ENCODE data around the gene RAB8A. TPM values are rescaled to one million over a fixed set of nuclear protein-coding genes. Genes with fewer than 3 reads are reported as not detected.

Gene RAB8A
- total RNA-seq (2014; rRNA removed; shearing (Covaris generic)), result 59.3 and 63.3 TPM in 2 replicates

- peak within 1 kb of the TSS; percentile 93 for H3K4me3 ChIP-seq (ENCODE audit: insufficient read depth, low read depth, low read length)
- H3K36me3 ChIP-seq (replicated peaks; ENCODE audit: control insufficient read depth, insufficient read depth, low read length), result peaks cover 4% of the 10 kb centered on the region
- DNase-seq, result peak; percentile 100
- no peaks in the 10 kb centered on the region for H3K27me3 ChIP-seq (ENCODE audit: control insufficient read depth, insufficient read depth, low read length)
These were observed at the start of gene RAB8A for GRCh38 chr19:16111160-16111908. TSS of gene RAB8A (plus strand) at chr19:16111889. CDS start at chr19:16111902, 13 bp downstream.

GRCh38 chr19:16061943-16062342 is 49.7 kb upstream of the RAB8A start:
- no peak for DNase-seq
- H3K4me3 ChIP-seq (ENCODE audit: insufficient read depth, low read depth, low read length), result no peak overlapping the region
- no peaks in the 10 kb centered on the region for H3K36me3 ChIP-seq (replicated peaks; ENCODE audit: control insufficient read depth, insufficient read depth, low read length)
- no peaks in the 10 kb centered on the region for H3K27me3 ChIP-seq (ENCODE audit: control insufficient read depth, insufficient read depth, low read length)

- H3K27me3 ChIP-seq (ENCODE audit: control insufficient read depth, insufficient read depth, low read length), result no peaks in the 10 kb centered on the region
- peak; percentile 85 for DNase-seq
- no peak overlapping the region for H3K4me3 ChIP-seq (ENCODE audit: insufficient read depth, low read depth, low read length)
- H3K36me3 ChIP-seq (replicated peaks; ENCODE audit: control insufficient read depth, insufficient read depth, low read length), result no peaks in the 10 kb centered on the region
These were observed 48.9 kb upstream of the RAB8A start for GRCh38 chr19:16062789-16063188.

GRCh38 chr19:16064209-16064889 is 47.3 kb upstream of the RAB8A start:
- DNase-seq, result no peak
- H3K4me3 ChIP-seq (ENCODE audit: insufficient read depth, low read depth, low read length), result no peak overlapping the region
- no peaks in the 10 kb centered on the region for H3K36me3 ChIP-seq (replicated peaks; ENCODE audit: control insufficient read depth, insufficient read depth, low read length)
- no peaks in the 10 kb centered on the region for H3K27me3 ChIP-seq (ENCODE audit: control insufficient read depth, insufficient read depth, low read length)

- no peak for DNase-seq
- Histone ChIP-seq H3K36me3 (replicated peaks; ENCODE audit: control insufficient read depth, insufficient read depth, low read length) (no peaks in the 10 kb centered on the region), H3K4me3 (ENCODE audit: insufficient read depth, low read depth, low read length) (no peak overlapping the region), H3K27me3 (ENCODE audit: control insufficient read depth, insufficient read depth, low read length) (no peaks in the 10 kb centered on the region)
These were observed 45.0 kb upstream of the RAB8A start for GRCh38 chr19:16066611-16067104.

- DNase-seq, result peak; percentile 64
- no peaks in the 10 kb centered on the region for H3K27me3 ChIP-seq (ENCODE audit: control insufficient read depth, insufficient read depth, low read length)
- no peak overlapping the region for H3K4me3 ChIP-seq (ENCODE audit: insufficient read depth, low read depth, low read length)
- H3K36me3 ChIP-seq (replicated peaks; ENCODE audit: control insufficient read depth, insufficient read depth, low read length), result no peaks in the 10 kb centered on the region
These were observed 44.3 kb upstream of the RAB8A start for GRCh38 chr19:16067205-16067938.

- DNase-seq, result no peak
- H3K4me3 ChIP-seq (ENCODE audit: insufficient read depth, low read depth, low read length), result no peak overlapping the region
- no peaks in the 10 kb centered on the region for H3K27me3 ChIP-seq (ENCODE audit: control insufficient read depth, insufficient read depth, low read length)
- no peaks in the 10 kb centered on the region for H3K36me3 ChIP-seq (replicated peaks; ENCODE audit: control insufficient read depth, insufficient read depth, low read length)
These were observed 42.9 kb upstream of the RAB8A start for GRCh38 chr19:16068696-16069259.

- DNase-seq, result no peak
- no peaks in the 10 kb centered on the region for H3K36me3 ChIP-seq (replicated peaks; ENCODE audit: control insufficient read depth, insufficient read depth, low read length)
- no peak overlapping the region for H3K4me3 ChIP-seq (ENCODE audit: insufficient read depth, low read depth, low read length)
- H3K27me3 ChIP-seq (ENCODE audit: control insufficient read depth, insufficient read depth, low read length), result no peaks in the 10 kb centered on the region
These were observed 41.8 kb upstream of the RAB8A start for GRCh38 chr19:16069813-16070365.

- Histone ChIP-seq H3K27me3 (ENCODE audit: control insufficient read depth, insufficient read depth, low read length) (no peaks in the 10 kb centered on the region), H3K4me3 (ENCODE audit: insufficient read depth, low read depth, low read length) (no peak overlapping the region), H3K36me3 (replicated peaks; ENCODE audit: control insufficient read depth, insufficient read depth, low read length) (no peaks in the 10 kb centered on the region)
- no peak for DNase-seq
These were observed 41.2 kb upstream of the RAB8A start for GRCh38 chr19:16070366-16070990.

- no peak for DNase-seq
- no peaks in the 10 kb centered on the region for H3K36me3 ChIP-seq (replicated peaks; ENCODE audit: control insufficient read depth, insufficient read depth, low read length)
- H3K4me3 ChIP-seq (ENCODE audit: insufficient read depth, low read depth, low read length), result no peak overlapping the region
- H3K27me3 ChIP-seq (ENCODE audit: control insufficient read depth, insufficient read depth, low read length), result no peaks in the 10 kb centered on the region
These were observed 40.5 kb upstream of the RAB8A start for GRCh38 chr19:16071072-16071691.

- Histone ChIP-seq H3K4me3 (ENCODE audit: insufficient read depth, low read depth, low read length) (no peak overlapping the region), H3K36me3 (replicated peaks; ENCODE audit: control insufficient read depth, insufficient read depth, low read length) (no peaks in the 10 kb centered on the region), H3K27me3 (ENCODE audit: control insufficient read depth, insufficient read depth, low read length) (no peaks in the 10 kb centered on the region)
- no peak for DNase-seq
These were observed 38.2 kb upstream of the RAB8A start for GRCh38 chr19:16073481-16073880.

GRCh38 chr19:16073988-16074387 is 37.7 kb upstream of the RAB8A start:
- Histone ChIP-seq H3K4me3 (ENCODE audit: insufficient read depth, low read depth, low read length) (no peak overlapping the region), H3K36me3 (replicated peaks; ENCODE audit: control insufficient read depth, insufficient read depth, low read length) (no peaks in the 10 kb centered on the region), H3K27me3 (ENCODE audit: control insufficient read depth, insufficient read depth, low read length) (no peaks in the 10 kb centered on the region)
- DNase-seq, result no peak

GRCh38 chr19:16074488-16075365 is 37.0 kb upstream of the RAB8A start:
- H3K27me3 ChIP-seq (ENCODE audit: control insufficient read depth, insufficient read depth, low read length), result no peaks in the 10 kb centered on the region
- no peak for DNase-seq
- H3K36me3 ChIP-seq (replicated peaks; ENCODE audit: control insufficient read depth, insufficient read depth, low read length), result no peaks in the 10 kb centered on the region
- H3K4me3 ChIP-seq (ENCODE audit: insufficient read depth, low read depth, low read length), result no peak overlapping the region
